Panc1 (cell line): ENCODE data around the gene CCDC70.

Experiments
- POLR2AphosphoS5 ChIP-seq: IDR thresholded peaks from 2 replicates; pipeline ENCODE4 v1.6.1; 2012; ENCODE audit warnings: mild to moderate bottlenecking, low read depth, low read length, moderate library complexity
- SIN3A ChIP-seq: IDR thresholded peaks from 2 replicates; pipeline ENCODE4 v1.6.1; 2012; ENCODE audit warnings: low read depth, mild to moderate bottlenecking, low read length, moderate library complexity, borderline replicate concordance; ENCODE audit not compliant: insufficient read depth
- TF ChIP-seq, protein P1 (sequence below): fragments of 450-650 bp; IDR thresholded peaks from 2 replicates; pipeline ENCODE4 v1.5.1; 2017; ENCODE audit warnings: mild to moderate bottlenecking

GRCh38 chr13:51817717-51818116 is 44.1 kb upstream of the CCDC70 start:
- TF ChIP-seq, protein P1, sequence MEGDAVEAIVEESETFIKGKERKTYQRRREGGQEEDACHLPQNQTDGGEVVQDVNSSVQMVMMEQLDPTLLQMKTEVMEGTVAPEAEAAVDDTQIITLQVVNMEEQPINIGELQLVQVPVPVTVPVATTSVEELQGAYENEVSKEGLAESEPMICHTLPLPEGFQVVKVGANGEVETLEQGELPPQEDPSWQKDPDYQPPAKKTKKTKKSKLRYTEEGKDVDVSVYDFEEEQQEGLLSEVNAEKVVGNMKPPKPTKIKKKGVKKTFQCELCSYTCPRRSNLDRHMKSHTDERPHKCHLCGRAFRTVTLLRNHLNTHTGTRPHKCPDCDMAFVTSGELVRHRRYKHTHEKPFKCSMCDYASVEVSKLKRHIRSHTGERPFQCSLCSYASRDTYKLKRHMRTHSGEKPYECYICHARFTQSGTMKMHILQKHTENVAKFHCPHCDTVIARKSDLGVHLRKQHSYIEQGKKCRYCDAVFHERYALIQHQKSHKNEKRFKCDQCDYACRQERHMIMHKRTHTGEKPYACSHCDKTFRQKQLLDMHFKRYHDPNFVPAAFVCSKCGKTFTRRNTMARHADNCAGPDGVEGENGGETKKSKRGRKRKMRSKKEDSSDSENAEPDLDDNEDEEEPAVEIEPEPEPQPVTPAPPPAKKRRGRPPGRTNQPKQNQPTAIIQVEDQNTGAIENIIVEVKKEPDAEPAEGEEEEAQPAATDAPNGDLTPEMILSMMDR = no peak
- no peak for TF ChIP-seq SIN3A
- no peak for TF ChIP-seq POLR2AphosphoS5
